HG02970 (cell line): Measurements from ENCODE around the gene SVIL.
"Not testable (repeated sequence)": the region's sequence is repeated elsewhere in the genome, so short reads cannot be mapped to it uniquely, and the experiment has no call there.

ENCODE experiments used
- ATAC-seq: cut with Tn5 transposase; IDR thresholded peaks from one replicate; pipeline ENCODE4 v1.9.1; 2021; ENCODE audit warnings: mild to moderate bottlenecking, moderate library complexity, moderate number of reproducible peaks; ENCODE audit not compliant: unreplicated experiment, low FRiP score

SVIL gene

DNA sequence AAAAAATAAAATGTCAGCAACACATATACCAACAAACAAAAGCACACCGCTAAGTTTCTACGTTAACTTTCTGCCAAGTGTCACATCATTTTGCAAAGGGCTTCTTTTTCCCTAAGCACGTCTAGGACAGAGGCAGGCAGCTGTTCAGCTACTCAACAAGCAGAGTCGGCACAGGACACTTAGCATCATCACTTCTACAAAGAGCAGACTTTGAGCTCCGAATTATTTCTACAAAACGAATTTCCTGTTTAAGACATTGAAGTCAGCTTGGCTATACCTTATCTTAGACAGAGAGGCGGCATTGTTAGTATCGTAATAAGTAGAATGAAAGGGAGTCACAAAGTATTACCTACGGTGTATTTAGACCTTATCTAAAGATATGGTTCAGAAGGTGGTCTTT is 110.1 kb downstream of the SVIL start:
- no peak for ATAC-seq

GRCh38 chr10:29524294-29524693 is 110.5 kb downstream of the SVIL start:
- ATAC-seq = no peak

- ATAC-seq = no peak
Observed at GRCh38 chr10:29522918-29523317, 111.9 kb downstream of the SVIL start.

DNA sequence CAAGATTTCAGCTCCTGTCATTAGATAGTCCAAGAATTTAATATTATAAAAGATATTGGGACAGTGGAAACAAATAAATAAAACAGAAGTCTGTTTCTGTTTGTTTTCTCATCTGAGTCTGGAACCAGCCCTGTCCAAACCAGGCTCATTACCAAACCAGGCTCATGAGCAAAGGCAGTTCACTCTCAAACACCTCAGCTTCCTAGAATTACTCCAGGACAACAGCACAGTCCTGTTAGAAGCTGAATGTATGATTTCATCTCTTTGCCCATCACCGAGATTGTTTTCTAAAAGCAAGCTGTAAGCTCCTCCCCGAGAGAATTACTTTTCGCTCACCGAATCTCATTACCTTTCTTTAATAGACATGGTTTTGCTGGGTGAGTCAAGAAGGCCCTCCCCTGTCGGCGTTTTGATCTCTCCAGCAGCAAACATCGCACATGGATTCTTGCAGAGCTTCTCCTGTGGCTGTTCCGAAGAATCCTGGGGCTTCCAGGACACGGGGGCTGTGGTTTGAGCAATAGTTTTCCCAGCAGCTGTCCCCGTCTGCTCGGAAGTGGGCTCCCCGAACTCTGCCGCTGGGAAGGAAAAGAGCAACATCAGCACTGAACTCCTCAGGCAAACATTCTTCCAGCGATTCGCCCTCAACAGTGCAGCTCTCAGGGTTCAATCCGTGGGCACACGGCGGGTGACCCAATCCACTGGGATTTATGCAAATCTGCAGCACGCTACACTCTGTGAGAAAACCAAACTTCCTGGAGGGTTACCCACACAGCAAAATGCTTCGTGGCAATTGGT is 112.5 kb downstream of the SVIL start:
- ATAC-seq = no peak

- ATAC-seq = no peak
Observed at GRCh38 chr10:29519659-29520058, 115.1 kb downstream of the SVIL start.

DNA sequence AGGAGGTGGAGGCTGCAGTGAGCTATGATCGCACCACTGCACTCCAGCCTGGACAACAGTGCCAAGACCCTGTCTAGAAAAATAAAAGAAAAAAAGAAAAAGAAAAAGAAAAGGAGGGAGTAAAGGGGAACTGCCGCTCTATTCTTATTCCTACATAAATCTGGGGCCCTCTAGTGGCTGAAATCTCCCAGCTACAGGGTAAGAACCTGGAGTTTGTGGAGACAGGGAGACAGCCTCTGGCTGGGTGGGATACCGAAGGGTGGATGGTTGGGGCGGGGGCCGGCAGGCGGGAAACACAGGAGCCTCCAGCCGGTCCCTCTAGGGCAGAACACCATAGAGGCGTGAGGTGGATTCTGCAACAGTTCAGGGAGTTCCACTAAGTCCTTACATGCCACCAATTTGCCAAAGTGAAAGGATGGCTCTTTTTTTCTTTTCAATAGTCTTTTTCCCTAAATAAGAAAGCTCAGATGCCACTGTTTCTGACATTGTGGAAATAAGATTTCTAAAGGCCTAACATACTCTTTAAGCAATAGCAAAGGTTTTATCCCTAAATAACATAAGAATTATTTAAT is 117.3 kb downstream of the SVIL start:
- ATAC-seq = no peak

GRCh38 chr10:29516309-29516932 is 118.3 kb downstream of the SVIL start:
- not testable (repeated sequence) for ATAC-seq

GRCh38 chr10:29515879-29516278 is 118.9 kb downstream of the SVIL start:
- not testable (repeated sequence) for ATAC-seq

DNA sequence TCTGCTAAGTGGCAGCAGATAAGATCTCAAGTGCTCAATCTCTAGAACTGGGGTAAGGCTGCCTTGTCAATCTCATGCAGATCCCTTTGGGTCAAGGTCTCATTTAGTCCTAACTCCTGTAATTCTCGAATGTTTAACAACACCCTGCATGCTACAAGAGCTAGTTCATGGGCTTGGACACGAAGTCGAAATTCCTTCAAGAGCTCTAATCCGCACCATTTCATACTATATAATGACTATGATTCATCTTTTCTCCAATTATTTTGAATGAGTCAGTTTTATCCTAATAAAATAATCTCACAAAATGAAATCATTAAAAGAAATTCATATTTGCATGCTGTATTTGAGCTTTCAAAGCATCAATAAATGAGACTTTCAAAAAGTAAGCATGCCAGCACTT is 119.7 kb downstream of the SVIL start:
- ATAC-seq = not testable (repeated sequence)

- ATAC-seq = no peak
Observed at GRCh38 chr10:29514306-29514705, 120.5 kb downstream of the SVIL start.

DNA sequence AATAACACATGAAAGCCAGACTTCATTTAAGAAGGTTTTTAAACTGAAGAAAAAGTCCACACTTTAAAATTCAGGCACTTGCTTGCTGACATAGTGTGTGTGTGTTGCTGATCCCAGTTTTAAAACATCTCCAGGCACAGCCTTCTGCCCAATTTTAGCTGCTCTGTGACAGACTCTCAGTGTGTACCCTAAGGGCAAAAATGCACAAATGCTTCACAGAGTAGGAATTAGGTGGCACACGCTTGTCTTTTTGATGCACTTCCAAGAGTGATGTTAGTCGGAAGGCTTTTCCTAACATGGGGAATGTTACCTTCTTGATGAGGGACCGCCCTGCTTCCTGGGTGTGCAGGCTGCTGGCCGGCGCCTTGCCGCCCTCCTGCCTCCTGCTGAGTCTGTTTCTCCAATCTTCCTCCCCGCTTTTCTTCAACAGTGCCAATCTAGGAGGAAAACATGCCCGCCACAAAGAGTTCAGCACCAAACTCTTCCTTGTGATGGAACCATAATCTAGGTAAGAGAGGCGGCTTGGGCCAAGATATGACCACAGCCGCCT is 122.3 kb downstream of the SVIL start:
- no peak for ATAC-seq

DNA sequence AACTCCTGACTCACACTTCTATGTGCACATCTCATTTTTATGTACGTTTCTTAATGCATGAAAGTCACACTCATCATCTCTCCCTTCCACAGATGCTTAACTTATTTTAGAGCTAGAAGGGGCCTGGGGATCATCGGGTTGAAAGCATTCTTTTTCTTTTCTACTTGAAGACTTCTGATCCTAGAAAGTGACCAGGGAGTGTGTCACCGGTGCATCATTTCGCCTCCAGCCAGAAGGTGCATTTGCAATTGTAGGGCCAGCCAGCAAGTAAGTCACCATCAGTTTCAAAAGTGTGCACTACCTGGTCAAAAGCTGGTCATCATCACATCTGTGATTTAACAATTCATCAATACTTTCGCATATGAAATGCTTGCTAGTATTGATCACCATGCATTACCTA is 123.0 kb downstream of the SVIL start:
- ATAC-seq = not testable (repeated sequence)

- ATAC-seq = not testable (repeated sequence)
Observed at GRCh38 chr10:29510483-29511157, 124.2 kb downstream of the SVIL start.

- no peak for ATAC-seq
Observed at GRCh38 chr10:29508554-29509244, 126.1 kb downstream of the SVIL start.

DNA sequence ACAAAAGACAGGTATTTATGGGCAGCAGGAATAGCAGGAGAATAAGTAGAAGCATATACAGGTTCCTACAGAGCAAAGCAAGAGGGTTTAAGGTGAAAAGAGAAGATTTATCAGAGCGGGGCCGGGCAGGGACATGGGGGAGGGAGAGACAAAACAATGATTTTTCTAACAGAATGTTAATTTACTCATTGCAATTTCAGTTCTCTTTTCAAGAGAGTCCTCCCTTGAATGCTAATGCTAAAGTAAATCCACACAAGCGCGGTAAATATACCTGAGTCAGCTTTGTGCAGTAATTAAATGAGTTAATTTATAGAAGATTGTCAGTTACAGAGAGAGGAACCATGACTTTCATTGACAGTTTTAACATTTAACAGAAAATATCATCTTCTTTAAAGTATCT is 127.0 kb downstream of the SVIL start:
- ATAC-seq = not testable (repeated sequence)

GRCh38 chr10:29506324-29506921 is 128.3 kb downstream of the SVIL start:
- ATAC-seq = not testable (repeated sequence)

DNA sequence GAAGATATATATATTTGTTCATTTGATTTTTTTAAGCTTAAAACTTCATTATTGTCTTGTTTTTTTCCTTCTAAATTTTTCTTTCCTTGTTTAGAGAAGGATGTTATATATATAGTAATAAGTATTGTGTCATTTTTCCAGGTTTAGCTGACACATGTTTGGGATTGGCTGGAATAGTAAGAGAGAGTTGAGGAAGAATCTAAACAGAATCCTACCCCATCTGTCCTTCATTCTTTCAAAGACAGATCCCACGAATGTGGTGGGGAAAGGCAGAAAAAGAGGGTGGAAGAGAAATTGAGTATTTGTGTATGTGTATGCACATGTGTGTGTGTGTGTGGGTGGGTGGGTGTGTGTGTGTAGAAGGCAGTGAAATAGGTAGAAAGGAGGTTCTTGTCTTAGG is 132.4 kb downstream of the SVIL start:
- no peak for ATAC-seq

DNA sequence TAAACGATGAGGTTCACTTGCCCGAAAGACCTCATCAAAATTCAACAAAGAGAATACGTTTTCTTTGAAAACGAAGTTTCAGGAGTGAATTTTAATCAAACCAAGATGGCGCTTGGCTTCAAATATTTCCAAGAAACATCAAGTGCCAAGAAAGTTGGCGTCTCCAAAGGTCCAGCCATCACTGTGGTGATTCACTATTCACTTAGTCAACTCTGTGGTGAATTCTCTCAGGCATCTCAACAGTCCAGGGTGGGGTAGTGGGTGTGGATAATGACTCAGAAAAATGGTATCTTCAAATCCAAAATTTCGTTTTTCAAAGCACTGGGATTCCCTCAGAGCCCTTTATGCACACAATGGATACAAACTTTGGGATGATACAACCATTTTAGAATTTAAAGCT is 133.1 kb downstream of the SVIL start:
- no peak for ATAC-seq

DNA sequence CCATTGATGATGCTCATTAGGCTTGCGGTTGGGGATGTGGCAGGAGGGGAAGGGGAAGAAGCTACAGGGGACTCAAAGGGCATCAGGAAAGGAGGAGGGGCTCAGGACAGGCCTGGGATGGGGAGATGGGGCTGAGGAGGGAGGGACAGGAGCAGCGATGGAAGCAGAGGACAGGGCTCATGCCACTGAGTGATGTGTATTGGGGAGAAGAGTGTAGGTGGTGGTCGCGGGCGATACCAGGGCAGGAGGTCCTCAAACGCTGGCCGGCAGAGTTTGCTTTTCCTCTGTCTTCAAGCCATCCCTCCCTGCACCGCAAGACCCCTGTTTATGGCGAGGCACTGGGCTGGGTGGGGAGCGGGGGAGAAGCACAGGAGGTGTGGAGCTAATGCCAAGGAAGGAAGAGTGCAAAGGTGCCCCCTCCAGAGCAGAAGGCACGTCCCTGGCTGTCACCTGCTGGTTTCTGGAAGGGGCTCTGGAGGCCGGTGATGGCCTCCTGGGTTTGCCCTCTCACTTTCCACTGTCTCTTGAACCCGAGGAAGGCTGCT is 134.7 kb downstream of the SVIL start:
- no peak for ATAC-seq
